GM21619 (cell line): ENCODE data around the gene FLNC.

Experiments
- ATAC-seq: cut with Tn5 transposase; IDR thresholded peaks from one replicate; pipeline ENCODE4 v1.9.1; 2021; ENCODE audit not compliant: unreplicated experiment

Gene FLNC

DNA sequence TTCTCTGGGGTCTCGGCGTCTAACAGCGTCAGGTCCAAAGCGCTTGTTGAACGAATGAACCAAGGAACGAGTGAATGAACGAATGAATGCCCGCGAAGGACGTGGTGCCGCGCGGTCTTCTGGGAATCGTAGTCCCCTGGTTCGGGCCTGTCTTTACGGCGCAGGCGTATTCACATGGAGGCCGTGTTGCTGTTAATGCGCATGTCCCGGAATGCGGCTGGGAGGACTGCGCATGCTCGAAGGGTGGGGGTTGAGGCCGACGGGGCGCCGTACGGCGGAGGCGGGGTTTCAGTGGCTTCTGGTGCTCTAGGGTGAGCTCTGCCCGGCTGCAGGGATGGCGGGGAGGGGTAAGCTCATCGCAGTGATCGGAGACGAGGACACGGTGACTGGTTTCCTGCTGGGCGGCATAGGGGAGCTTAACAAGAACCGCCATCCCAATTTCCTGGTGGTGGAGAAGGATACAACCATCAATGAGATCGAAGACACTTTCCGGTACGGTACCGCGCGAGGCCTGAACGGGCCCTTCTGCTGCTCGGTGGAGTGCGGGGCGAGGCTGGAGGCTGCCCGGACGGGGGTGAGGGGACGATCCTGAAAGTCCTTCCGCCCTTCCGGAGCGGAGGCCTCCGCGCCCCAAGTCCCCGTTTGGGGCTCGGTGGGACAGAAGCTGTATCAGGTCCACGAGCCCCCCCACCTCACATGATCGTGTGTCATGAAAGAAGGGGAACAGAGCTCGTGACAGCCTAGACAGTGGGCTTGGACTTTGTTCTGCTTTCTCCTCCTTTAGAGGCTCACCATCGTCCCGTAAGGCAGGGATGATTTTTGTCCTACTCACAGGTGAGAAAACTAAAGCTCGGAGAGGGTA lies 32.6 kb downstream of the FLNC start, which contains the start of gene ATP6V1F:
TSS of gene ATP6V1F (plus strand) at position 286 of the 862 bp plus-strand sequence. CDS start at position 335, 49 bp downstream.
- peak; percentile 83 for ATAC-seq

DNA sequence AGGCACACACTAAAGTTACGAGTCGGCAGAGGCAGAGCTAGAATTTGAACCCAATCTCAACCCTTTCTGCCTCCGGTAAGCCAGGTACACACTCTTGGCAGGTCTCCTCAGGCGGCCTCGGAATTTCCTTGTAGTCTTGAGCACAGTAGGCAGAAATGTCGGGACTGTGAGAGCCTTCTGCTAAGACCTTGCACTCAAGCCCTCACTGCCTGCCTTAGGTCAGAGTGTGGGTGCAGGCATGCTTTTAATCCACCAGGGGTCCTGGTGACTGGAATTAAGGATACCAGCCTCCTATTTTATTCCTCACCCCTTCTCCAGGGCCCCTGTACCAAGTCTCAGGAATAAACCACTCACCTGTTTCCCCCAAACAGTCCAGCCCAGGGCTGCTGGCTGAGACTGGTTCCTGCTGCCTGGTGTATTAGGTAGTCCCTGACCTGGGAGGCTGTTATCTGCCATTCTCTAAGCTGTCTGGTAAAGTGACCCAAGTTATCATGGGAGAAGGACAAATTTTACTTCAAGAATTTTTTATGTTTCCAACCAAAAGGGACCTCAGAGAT lies 33.3 kb downstream of the FLNC start:
- peak; percentile 35 for ATAC-seq

DNA sequence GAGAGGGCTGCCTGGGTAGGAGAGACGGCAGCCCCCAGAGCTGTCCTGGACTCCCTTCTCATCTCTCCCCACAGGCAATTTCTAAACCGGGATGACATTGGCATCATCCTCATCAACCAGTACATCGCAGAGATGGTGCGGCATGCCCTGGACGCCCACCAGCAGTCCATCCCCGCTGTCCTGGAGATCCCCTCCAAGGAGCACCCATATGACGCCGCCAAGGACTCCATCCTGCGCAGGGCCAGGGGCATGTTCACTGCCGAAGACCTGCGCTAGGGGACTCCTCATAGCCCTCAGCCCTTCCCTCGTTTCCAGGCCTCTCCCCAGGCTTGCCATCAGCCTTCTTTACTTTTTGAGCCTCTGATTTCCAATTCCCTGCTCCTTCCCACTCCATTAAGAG lies 35.1 kb downstream of the FLNC start:
- ATAC-seq: no peak

DNA sequence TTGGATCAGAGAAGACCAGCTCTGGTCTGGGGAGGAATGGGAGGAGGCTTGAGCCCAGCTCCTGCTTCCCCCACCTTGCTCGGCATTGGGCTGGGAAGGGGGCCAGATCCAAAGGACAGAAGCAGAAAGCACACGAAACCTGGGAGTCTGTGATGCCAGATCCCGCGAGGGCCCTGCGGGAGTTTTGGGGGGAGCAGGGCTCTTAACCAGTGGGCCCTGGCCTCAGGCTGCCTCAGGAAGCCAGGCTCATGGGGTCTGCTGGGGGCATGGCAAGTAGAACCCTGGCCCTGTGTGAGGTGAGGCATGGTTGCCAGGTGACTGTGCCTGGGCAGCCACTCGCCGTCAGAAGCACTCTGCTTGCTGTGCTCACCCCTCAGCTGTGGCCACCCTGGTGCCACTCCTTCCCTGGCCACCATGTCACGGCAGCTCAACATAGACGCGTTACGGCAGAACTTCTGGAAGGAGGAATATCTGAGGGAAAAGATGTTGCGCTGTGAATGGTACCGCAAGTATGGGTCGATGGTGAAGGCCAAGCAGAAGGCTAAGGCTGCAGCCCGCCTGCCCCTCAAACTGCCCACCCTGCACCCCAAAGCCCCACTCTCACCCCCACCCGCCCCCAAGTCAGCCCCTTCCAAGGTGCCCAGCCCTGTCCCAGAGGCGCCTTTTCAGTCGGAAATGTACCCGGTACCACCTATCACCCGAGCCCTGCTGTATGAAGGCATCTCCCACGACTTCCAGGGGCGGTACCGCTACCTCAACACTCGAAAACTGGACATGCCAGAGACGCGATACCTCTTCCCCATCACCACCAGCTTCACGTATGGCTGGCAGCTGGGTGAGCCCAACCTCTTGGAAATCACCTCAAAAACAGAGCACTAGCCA lies 36.0 kb downstream of the FLNC start:
- no peak for ATAC-seq

DNA sequence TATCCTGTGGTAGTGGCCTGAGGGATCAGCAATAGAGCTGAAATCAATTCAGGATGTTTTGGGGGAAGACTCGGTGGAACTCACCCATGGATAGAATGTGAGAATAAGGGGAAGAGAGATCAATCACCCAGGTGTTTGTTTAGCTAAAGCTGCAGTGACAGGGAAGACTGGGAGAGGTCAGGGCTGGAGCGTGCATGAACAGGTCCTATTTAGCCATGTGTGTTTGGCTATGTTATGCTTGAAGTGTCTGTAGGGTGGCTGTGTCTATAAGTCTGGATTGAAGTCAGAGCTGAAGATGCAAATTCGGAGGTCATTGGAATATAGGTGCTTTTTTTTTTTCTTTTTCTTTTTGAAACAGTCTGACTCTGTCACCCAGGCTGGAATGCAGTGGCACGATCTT lies 37.0 kb downstream of the FLNC start:
- ATAC-seq: no peak

DNA sequence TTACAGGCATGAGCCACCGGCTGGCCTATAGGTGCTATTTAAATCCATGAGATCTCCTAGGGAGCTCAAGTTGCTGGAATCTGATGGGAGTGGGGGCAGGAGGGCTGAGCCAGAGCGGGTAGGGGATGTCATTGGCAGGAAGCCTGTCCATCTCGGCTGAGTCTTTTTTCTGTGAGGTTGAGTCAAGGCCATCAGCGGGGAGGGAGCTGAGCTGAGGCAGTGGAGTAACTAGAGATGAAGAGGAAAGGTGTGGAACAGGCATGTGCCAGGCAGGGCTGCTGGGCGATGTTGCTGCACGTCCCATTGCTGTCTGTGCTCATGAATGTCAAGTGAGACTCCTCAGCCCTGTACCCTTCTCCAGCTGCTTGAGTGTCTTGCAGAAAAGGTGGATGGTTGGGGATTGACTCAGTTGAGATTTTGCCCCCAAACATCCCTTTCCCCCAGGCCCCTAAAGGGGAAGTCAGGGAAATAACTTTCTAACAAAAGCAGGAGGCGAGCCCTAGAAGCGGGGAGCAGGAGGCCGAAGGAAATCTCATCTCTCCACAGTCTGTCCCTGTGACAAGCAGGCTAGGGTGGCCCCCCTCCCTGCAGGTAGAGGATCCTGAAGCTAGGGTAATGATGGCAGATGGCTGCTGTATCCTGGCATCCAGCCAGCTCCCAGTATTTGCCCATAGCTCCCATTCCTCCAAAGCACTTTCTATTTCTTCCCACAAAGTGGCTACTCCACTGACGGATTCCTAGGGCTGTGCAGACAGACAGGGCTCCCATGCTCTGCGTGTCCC lies 37.8 kb downstream of the FLNC start:
- no peak for ATAC-seq

DNA sequence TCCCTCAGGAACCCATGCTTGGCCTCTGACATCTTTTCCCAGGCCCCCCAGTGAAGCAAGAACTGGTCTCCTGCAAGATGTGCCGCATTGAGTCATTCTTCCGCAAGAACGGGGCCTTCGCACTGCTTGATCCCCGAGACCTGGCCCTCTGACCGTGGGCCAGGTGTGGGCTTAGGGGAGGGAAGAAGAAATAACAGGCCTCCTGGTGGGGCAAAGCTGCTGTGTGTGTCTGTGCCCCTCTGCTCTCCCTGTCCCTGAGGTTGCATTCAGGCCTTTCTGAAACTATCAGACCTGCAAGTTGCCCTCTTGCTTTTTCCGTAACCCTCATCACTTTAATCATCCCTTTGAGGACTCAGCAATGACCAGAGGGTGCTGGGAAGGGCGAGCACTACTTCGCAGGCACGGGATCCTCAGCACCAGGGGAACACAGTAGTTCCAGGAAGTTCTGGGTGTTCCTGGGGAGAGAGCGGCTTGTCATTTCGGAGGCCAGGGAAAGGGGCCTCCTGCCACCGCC lies 38.5 kb downstream of the FLNC start:
- no peak for ATAC-seq

DNA sequence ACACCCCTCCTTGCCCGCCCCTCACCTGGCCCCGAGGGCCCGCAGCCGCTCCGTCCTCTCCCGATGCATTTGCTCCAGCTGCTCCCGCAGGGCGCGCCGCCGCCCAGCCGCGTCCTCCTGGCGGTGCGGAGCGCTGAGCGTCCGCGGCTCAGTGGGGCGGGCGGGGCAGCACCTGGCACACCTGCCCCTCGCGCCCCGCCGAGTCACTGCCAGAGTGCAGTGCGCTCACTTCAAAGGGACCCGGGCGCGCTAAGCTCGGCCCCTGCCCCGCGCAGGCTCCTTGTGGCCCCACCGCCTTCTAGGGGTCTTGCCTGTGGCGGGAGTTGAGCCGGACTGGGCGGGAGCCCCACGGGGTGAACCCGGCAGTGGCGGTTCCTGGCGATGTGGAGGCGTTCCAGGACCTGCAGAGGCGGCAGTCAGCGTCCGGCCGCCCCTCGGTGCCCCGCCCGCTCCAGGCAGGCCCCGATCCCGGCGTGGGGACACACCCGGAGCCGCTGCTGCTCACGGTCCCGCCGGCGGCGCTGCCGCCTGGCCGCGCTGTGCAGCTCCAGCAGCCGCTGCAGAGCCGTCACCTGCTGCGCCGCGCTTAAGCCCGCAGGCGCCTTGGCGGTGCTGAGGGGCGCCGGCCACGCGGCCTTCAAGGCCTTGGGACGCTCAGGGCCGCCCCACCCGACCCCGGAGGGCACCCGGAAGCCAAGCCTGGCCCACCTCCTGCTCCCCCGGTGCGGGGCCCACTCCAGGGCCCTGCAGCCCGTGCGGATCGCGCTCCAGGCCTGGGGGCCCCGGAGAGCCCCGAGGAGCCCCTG lies 39.1 kb downstream of the FLNC start:
- peak; percentile 63 for ATAC-seq

DNA sequence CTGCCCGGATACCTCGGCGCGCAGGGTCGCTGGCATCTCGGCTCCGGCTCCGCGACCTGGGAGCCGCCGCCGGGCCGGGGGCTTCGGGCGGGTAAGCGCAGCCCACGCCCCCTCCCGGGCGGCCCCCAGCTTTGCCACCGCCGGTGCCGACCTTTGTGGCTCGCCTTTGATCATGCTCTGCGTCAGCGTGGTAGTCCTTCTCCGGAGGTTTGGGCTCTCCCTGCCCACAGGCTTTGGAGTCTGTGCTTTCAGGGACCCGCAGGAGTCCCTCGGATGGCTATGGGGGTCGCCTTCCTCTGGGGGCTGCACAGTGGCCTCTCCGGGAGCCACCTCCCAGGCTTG lies 39.7 kb downstream of the FLNC start:
- ATAC-seq: peak; percentile 24

DNA sequence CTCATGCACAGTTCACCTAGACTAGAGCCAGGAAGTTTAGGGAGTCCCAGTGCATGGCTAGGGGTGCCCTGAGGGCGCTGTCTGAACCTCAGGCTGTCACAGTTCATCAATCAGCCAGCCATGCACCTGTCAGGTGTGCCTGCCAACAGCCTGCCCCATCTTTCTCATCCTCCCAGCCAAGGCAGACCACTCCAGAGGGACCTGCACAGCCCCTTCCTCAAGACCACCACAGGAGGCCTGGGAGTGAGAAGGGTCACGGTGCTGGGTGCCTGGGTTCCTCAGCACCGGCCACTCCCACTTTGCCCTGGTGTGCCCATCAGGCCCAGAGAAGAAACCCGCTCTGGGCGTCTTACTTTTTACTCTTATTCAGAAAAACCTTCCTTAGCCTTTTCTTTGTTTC lies 40.8 kb downstream of the FLNC start:
- no peak for ATAC-seq

DNA sequence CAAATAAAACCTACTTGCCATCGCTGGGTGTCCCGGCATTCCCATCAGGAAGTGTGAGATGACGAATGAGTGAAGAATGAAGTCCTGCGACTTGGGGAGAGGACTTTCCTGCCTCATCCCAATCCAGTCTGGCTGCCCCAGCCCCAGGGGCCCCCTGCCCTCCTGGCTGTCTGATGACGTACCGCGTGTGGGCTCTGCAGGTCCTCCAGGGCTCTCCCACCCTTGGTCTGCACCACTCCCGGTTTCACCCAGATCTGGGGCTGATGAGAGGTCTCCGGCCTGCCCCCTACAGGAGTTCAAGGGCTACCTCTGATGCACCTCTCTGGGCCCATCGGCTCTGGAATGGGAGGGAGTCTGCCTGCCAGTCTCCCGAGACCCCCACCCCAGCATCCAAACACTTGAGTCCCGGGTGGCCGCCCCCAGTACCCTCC lies 42.2 kb downstream of the FLNC start:
- no peak for ATAC-seq

DNA sequence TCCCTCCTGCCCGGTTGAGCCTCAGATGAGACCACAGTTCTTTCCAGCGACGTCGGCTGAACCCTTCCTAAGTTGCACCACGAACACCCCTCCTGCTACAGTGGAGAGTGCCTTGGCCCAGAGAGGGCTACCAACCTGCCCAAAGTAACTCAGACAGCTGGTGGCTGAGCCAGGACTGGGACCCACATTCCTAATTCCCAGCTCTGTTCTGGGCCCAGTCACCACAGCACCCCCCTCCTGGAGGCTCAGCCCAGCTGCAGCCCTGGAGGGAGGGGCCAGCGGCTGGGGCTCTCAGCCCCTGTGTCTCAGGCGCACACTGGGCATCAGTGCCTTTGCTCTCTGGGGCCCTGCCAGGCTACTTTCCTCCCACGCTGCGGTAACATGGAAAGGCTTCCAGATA lies 43.0 kb downstream of the FLNC start:
- ATAC-seq: no peak

DNA sequence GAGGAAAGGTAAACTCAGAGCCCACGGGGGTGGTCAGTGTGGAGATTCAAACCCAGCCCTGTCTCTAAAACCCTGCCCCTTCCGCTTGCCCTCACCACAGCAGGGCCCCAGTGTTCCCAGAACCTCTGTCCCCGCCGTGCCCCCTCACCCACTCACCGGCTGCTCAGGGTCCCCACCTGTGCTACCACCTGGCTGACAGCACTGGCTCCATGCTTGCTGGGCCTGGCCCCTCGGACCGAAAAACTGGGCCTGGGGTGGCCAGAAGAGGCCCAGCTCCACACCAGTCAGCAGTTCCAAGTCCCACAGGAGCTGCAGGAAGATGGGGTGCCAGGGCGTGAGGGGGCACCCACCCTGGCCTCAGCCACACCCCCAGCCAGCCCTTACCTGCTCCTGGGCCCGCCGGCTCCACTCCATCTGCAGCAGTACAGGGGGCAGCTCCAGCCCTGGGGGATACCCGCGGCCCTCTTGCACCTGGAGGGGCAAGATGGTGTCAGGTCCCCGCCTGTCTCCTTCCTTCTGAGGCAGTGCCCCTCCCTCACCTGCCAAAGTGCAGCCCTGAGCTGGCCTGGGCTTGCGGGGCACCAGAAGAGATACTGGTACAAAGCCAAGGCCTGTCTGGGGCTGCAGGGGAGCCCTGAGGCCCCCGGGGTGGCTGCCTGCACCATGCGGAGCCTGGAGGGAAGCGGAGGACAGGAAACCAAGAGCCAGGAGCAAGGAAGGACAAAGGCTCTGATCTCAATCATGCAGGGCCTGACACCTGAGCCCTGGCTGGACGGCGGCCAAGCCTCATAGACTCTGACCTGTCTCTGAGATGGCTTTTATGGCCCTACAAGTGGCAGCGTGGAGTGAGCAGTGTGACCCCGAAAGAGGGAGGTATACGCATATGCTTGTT lies 44.2 kb downstream of the FLNC start:
- ATAC-seq: no peak

DNA sequence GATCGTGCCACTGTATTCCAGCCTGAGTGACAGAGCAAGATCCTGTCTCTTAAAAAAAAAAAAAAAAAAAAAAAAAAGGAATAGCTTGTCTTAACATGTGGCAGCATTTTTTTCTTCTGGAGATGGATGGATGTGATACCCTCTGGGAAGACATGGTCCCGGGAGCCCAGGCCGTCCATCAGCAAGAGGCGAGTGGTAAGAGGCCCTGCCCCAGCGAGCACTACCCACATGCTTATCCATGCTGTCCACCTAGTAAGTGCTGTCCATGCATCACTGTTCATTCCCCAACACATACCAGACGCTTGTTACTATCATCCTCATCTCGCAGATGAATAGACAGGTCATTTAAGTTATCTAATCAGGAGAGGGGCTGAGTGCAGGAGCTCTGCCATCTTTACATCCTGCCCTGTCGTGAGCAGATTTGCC lies 45.3 kb downstream of the FLNC start:
- no peak for ATAC-seq

DNA sequence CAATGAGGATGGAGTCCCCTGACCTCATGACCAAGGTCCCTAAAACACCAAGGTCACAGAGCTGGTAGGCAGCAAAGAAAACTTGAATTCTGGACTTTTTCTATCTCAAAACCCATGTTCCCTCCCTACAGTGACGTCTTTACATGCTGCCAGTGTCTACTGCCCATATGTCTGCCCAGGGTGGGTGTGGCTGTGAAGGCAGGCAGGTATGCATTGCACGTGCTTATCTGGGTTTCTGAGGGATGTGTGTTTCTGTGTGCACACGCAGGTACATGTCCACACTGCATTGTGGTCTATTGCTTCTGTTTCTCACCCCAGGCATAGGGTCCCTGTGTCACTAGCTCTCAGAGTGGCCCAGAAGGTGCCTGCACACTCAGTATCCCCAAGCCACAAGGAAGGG lies 45.9 kb downstream of the FLNC start:
- ATAC-seq: no peak

DNA sequence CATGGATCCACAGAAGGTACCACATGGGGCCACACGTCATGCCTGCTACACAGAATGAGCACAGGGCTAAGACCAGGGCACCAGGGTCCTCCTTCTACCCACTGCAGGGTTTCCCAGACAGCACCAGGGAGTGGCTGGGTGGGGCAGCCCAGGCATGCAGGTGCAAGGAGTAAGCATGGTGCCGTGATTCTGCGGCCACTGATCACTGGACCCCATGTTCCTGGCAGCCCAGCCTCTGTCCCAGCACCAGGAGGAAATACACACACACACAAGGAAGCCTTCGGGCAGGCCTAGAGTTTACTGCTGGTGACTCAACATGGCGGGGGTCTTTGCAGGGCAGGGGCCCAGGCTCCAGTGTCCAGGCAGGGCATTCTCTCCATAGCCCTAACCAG lies 46.4 kb downstream of the FLNC start:
- no peak for ATAC-seq

DNA sequence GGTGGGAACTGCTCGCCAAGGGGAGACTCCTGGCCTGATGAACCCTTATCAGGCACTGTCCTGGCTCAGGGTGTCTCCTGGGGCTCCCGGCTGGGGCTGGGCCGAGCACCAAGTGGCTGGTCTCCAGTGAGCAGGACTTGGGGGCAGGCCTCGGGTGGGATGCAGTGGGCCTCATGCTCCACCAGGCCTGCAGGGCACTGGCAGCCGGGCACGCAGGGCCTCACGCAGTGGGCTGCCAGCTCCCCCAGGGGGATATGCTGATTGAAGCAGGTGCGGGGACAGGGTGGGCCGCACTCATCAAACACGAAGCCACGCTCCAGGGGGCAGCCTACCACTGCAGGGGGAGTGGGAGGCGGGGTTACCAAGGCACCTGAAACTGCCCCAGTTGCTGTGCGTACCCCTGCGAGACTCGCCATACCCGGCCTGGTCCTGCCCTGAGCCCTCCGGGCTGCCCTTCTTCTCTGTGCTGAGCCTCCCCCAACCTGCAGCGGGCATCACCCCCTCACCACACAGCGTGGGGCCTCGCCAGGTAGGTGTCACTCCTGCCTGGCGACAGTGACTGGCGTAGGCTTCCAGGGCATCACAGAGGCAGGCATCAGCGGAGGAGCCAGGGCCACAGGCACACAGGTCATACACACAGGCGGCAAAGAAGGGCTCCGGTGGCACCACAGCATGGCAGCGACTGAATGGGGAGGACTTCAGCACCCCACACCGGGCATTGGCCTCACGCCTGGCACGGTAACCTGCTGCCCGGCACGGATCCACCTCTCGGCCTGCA lies 47.0 kb downstream of the FLNC start:
- ATAC-seq: no peak

DNA sequence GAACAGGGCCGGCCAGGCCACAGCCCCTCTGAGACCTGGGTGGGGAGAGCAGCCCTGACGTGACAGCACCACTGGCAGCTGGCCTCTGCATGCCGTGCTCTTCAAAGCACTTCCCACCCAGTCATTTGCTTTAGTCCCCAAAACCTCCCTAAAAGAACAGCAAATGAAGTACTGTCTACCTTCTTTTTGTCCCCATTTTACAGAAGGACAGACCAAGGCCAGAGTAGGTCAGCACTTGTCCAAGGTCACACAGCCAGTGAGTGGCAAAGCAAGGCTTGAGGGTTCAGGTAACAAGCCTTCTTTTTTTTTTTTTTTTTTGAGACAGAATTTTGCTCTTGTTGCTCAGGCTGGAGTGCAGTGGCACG lies 47.5 kb downstream of the FLNC start:
- ATAC-seq: no peak
